Measurements from ENCODE around the gene CYYR1.

CYYR1 gene

DNA sequence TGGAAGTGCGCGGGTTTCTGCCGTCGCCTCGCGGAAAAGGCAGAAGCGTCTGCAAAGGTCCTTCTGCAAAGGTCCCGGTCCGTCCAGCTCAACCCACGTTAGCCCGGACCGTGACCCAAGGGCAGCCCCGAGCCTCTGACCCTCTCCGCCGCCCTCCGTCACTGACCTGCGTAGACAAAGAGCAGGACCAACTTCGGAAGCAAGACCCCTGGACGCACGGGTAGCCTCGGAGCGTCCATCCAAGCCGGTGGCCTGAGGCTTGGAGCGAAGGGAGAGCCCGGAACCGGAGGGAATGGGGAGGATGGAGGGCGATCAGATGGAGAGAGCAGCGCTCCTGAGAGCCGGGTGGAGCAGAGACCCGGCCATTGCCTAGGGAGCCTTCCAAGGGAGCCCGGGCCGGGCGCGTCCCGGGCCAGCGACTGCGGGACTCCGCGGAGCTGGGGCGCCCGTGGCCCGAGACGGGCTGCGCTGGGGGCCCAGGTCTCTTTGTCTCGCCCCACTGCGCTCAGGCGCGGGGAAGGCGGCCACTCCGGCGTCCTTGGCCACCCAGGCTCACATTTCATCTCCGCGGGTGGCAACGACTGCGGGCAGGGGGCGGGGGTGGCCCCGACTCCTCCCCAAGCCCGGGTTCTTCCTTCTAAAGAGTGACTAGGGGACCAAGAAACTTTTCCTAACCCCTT, at the start of gene CYYR1:
Gene CYYR1 (minus strand): TSS at position 585 of the 680 bp plus-strand sequence. CDS start 346 bp downstream, at position 239.
- no peak for DNase-seq (ENCODE audit: low read depth)

DNA sequence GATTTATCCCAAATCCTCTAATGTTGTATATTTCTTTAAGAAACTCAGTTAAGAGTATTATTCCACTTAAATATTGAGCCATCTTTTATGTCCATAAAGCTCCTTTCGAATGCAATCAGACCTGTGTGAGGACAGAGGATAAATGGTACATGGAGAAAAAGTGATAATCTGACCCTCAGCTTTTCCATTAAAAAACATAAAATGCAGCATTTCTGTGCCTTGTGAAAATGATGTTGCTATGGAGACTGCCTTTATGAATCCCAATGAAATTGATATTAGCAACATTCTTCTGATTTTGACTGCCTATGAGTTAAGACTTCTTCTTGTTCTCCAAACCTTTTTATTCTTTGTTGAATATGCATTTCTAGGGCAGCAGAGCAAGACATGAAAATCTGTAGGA, 44.1 kb upstream of the CYYR1 start:
- DNase-seq (ENCODE audit: low read depth): no peak

DNA sequence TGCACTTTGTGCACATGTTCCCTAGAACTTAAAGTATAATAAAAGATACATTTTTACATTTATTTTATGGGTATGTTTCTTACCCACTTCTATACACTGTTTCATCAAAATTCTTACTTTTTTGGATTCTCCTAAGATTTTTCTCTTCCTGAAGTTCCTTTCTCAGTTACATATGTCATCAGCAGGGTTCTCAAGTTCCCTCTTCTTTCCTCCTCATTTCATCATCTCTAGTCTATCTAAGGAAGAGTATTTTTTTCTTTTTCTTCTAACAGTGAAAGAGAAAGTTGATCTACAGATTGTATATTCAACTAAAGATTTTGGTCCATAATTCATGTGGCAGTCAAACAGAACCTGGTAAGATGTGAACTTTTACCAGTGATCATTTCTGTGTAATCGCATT, 41.2 kb upstream of the CYYR1 start:
- no peak for DNase-seq (ENCODE audit: low read depth)

DNA sequence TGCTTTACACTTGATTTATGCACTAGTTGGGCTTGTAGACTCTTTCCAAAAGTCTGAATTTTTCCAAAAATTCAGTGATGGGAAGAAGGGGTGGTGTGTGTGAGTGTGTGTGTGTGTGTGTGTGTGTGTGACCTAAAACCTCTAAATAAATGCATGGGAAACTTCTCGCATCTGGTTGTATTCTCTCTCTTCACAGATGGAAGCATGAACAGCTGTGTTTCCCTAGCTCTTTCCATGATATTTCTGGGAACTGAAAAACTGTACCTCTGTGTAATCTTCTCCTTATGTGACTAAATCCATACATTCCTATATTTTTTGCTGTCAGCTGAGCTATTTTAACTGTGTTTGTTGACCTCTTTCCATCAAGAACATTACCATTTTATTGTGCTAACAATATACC, 26.2 kb upstream of the CYYR1 start:
- DNase-seq (ENCODE audit: low read depth): no peak

DNA sequence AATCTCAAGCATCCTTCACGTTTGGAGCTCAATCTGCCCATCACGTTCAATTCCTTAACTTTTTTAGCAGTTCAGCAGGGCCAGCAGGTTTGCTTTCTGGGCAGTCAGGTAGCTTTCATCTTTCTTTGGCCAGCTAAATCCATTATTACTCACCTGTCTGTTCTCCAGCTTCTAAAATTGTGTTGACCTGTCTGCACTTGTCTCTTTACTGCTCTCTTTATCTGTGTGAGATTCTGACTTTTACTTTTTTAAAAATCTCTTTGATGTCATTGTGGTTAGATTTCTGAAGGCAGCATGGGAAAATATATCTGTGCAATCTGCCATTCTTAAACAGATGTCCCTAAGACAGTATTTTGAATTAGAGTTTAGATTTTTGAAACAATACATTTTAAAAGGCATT, 24.9 kb upstream of the CYYR1 start:
- DNase-seq (ENCODE audit: low read depth): no peak

DNA sequence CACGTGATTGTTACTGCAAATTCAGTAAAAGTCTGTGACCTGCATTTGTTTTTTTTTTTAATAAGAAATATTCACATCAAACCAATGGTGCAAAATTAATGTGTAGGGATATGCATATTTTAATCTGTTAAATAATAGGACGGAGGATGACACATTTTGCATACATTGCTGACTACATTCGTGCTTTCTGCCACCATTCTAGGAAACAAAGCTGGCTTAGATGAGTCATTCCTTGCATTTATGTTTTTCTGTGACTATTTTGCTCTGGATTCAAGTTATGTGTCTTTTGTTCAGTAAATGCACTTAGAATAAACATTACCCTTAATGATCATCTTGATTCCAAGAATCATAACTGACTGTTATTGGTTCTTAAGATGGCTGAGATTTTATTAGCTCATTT, 23.9 kb upstream of the CYYR1 start:
- no peak for DNase-seq (ENCODE audit: low read depth)

DNA sequence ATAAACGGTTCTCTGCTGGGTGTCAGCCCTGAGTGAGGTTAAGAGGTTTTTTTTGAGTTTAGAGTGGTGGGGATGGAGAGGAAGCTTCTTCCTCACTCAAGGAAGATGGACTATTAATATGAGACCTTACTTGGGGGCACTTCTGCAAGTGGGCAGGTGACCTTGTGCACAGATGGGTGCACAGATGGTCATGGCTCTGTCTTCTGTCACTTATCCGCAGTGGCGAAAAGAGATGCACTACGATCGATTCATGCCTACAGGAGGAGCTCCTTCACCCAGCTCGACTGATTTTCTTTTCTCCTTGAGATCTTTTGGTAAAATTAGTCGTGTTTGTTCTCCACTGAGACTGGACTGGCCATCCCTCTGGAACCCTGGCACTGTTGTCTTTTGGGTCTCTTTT, 22.9 kb upstream of the CYYR1 start:
- no peak for DNase-seq (ENCODE audit: low read depth)

DNA sequence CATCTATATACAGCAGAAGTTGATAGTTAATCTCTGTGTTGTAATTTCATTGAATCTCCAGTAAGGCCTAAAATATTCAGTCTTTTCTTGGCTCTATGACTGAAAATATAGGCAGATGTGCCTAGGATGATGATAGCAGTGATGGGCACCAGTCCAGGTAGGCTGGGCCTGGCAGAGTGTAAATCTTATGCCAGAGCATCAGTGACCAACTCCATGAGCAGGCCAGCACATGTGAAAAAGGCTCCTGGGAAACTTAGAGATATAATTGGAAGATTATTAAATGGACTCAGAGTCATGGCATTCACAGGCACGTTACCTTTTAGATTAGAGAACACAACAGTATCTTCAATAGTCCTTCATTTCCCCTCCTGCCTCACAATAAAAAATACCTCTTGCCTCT, 20.7 kb upstream of the CYYR1 start:
- DNase-seq (ENCODE audit: low read depth): no peak

DNA sequence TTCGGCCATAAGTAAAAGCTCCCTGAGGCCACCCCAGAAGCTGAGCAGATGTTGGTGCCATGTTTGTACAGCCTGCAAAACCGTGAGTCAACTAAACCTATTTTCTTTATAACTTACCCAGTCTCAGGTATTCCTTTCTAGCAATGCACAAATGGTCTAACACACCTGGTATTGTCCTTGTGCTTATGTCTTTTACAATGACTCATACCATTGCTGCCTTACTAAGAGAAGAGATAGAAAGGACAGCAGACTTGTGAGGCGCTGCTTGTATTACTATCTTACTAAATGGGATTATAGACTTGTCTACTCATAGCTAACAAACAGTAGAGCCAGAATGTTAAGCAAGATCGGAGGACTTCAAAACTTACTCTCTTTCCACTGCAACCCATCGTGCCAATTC, 18.5 kb upstream of the CYYR1 start:
- DNase-seq (ENCODE audit: low read depth): no peak

DNA sequence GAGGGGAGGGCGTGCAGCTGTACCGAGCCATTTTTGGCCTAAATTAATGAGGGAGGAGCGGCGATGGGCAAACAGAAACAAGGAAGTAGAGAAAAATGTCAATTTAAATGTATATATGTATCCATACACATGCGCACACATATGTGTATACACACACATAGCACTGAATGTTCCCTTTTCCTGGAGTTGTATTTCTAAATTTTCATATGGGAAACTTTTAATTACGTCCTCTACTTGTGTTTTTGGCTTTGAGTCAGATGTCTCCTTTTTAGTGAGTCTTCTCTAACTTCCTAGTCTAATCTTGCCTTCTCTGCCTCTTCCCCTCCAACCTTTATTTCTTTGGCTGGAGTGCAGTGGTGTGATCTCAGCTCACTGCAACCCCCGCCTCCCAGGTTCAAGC, 15.4 kb upstream of the CYYR1 start:
- DNase-seq (ENCODE audit: low read depth): no peak

DNA sequence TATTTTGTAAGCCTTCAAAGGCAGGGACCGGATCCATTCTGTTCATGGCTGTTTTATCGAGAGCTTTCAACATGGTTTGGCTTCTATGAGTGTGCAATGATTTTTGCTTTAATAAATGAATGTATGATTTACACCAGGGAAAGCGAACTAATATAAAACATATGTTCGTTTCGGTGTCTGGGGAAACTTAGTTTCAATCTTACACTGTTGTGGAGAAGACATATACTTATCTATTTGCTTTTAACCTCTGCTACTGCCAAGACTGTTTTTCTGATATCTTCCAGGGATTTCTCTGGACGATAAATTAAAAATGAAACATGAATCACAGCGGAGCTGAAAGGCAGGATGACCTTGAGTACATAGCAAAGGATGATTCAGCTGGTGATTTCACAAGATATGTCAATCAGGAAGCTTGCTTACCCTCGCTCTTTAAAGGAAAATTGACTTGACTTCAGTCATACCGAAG, 14.7 kb upstream of the CYYR1 start:
- DNase-seq (ENCODE audit: low read depth): no peak

DNA sequence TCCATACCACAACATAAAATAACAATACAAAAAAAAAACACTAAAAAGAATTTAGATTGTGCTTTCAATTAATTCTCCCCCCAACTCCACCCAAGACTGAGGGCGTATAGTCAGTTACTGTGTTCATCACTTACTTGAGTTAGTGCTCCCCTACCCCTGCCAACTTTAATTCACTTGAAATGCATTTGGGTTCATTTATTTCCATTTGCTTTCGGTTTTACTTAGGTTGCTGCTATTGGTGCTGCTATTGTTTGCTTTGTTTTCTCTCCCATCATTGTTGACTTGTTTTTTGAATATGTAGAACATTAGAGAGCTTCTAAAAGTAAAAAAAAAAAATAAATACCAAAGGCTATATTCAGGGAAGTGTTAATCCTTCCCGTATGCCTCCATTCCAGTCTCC, 10.7 kb upstream of the CYYR1 start:
- no peak for DNase-seq (ENCODE audit: low read depth)

DNA sequence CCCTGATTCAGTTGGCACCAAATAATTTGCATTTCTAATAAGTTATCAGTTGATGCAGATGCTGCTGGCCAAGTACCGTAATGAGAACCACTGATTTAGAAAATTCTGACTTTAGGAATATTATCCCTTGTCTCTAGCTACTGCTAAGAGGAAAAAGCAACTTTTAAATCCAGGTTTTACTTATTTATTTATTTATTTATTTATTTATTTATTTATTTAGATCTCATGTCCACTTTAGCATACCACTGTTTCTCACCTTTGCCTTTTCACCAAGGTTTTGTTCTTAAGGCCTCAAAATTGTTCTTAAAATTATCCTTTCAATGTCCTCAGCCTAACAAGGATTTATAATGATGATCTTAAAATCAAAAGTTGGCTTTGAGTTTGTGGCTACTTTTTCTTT, 8.7 kb upstream of the CYYR1 start:
- no peak for DNase-seq (ENCODE audit: low read depth)

DNA sequence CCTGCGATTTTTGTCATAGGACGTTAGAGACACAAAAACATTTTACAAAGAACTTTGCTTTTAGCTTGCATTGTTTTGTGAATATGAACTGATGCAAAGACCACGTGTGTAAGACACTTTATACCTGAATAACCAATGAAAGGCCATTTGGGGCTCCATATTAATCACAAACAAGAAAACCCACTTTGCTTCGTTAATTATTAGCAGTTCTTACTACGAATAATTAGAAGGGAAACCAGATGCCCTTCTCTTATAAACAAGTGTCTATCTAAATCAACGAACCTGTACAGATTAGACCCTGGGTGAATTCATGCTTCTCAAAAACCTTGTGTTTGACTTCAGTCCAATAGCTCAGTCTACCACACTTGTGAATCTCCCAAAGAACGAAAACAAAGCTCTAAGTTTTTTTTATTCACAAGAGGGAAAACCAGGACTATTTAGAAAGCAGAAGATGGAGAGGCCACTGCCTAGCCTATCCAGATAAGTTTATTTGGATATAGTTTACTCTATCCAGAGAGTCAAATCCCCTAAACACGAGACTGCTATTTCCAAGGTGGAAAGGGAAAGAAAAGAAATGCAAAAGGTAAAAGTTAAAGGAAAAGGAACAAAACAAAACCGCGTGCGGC, 897 bp downstream of the CYYR1 start:
- DNase-seq (ENCODE audit: low read depth): no peak

DNA sequence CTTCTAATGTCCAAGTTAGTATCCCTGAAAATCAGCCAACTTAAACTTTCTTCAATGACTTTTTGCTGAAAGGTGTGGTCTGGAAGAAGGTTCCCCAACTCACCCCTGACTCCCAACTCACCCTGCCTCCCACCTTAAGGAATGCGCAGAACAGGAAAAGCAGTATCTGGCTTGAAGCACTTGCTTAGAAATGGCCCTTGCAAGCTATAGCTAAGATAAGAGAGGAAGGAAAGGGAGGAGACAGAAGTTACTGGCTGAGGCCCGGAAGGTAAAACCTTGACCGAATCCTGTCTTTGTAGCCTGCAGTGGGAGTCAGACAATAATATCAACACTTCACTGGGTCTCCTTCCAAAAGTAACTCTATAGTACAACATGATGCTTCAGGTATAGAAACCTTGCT, 2.9 kb downstream of the CYYR1 start:
- no peak for DNase-seq (ENCODE audit: low read depth)

DNA sequence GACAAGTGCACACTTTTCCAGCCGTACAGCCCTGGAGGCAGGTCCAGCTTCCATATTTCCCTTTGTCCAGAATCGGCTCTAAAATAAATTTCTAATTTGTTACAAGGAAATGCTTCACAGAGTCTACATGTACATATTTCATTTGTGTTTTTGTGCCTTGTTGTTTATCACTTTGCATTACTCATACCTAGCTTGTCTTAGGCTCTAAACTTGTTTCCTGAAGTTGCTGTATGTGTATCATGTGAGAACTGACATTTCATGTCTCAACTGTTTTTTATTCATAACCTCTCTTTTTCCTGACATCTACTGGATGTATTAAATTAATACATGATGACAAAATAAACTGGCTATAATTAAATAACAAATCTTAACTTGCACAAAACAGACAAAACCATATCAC, 7.5 kb downstream of the CYYR1 start:
- DNase-seq (ENCODE audit: low read depth): no peak

DNA sequence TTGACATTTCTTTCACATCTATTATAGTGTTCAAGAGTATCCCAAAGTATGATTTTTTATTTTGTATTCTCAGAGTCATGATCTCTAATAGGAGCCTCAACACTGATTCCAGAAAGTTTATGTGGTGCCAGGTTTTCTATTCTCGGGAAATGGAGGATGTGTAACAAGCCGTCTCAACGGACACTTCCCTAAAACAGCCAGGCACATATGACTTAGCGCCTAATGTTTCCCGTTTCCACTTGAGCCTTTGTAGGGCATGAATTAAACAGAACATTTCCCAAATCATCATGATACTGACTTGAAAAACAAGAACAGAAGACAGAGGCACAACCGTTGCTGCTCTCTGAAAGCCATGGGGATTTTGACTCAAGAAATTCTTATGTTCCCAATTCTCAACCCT, 8.0 kb downstream of the CYYR1 start:
- DNase-seq (ENCODE audit: low read depth): no peak

DNA sequence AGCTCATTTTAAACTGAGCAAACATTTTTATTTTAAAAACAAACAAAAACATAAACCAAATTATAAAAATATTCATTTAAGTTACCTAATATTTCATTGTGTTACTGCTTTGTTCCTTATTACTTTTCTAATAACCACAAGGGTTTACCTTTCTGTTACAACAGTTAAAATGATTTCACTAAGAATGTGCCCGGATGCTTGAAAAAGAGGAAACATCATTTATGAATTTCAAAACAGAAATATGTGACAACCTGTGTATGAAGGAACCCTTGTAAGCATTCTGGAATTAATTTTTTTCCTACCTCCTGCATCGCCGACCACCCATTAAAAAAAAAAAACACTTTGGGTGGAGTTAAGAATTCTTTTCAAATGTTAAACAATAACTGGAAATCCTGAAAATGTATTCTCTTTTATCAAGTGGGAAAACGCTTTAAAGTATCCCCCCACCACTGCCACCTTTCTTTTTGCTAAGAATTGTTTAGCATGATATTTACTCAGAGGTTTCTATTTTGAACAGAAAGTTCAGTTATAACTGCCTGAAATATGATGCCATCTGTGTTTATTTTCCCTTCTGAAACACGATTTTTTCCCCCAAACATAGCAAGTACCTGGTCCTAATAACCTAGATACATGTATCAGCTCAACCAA, 9.1 kb downstream of the CYYR1 start:
- DNase-seq (ENCODE audit: low read depth): no peak

DNA sequence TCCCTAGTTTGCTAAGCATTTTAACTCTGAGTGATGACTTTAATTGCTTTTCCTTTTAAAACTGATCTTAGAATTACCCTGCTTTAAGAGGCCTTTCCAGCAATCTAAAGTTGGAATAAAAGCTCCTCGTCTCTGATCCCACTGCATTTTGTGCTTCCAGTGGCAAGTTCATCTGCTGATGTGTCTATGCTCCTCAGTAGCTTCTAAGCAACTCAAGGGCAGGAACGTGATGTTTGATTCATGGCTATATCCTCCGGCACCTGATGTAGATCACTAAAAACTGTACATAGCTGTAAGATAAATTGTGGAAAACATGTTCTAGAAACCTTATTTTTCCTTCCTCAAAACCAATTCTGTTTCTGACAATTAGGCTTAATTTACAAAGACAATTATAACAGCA, 12.5 kb downstream of the CYYR1 start:
- DNase-seq (ENCODE audit: low read depth): no peak

DNA sequence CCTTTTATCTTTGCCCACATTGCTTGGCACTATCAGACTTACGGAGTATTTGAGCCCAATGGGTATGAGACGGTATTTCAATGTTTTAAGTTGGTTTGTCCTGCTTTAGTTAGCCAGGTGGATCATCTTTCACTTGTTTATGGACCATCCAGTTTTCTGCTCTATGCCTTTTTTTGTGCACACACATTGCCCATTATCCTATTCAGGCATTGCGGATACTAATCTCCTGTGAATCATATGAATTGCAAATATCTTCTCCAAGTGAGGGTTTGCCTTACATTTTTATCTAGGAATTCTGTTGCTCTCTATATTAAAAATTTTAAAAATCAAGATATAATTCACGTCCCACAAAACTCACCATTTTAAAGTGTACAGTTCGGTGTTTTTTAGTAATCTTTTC, 14.0 kb downstream of the CYYR1 start:
- DNase-seq (ENCODE audit: low read depth): no peak

DNA sequence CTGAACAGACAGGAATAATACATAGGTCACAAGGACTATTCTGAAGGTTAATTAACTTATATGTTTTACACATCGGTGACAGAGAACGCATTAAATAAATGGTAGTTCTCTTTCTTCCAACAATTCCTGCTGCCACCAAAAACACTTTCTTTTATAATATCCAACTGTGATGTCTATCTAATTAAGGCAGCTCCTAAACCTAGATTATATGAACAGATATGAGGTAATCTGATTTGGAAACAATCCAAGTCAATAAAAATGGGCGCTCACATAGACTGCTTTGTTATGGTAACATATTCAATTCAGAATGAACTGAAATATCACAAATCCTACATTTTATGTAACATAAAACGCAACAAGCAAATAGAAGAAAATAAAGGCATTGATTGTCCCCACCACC, 16.0 kb downstream of the CYYR1 start:
- DNase-seq (ENCODE audit: low read depth): no peak

DNA sequence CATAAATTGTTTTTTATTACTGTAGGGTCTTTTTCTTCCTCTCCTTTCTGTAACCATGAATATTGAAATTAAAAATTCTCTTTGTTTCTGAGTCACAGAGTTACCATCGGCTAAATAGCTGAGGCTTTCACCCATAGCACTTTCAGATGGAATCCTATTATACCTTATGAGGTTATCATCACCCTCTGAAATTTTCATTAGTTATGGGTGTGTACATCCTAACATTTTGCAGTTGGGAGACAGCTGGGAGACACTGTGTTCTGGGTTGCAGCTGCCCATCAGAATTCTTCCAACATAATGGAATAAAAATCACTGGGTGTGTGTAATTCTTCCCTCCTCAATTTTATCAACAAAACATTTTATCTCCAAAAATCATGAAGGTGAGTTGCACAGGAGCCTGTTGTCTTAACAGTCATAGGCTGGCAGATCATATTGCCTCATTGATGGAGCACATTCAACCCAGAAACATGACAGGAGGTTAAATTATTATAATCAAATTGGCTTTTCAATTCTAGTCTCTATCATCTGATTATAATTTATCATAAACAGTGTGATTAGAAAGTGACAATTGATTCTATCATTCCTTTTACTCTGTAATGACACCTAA, 17.4 kb downstream of the CYYR1 start:
- no peak for DNase-seq (ENCODE audit: low read depth)

DNA sequence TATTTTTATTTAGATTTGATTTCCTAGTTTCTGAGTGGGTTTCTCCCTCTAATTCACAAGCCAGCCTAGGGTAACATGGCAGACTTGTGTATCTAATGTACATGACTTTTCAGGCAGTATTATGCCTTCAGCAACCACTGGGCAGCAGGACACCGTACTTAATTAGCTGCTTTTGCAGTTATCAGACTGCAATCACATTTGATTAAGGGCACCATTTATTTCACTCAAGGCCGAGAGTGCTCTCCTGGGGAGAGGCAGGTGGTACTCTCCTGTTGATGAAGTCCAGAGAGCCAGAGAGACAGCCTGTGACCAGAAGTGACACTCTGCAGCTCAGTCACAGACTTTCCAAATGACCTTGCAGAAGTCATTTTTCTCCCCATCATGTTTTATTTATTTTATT, 18.7 kb downstream of the CYYR1 start:
- no peak for DNase-seq (ENCODE audit: low read depth)
